NB4 (cell line): ENCODE results near the gene NALCN.

ENCODE experiments used
- CTCF ChIP-seq: IDR thresholded peaks from one replicate; pipeline ENCODE4 v1.5.1; 2012; ENCODE audit warnings: low read depth, low read length
- MYC ChIP-seq: IDR thresholded peaks from 2 replicates; pipeline ENCODE4 v1.6.1; 2011; ENCODE audit warnings: low read depth, low read length
- POLR2A ChIP-seq: IDR thresholded peaks from 2 replicates; pipeline ENCODE4 v1.6.1; 2011; ENCODE audit warnings: mild to moderate bottlenecking; ENCODE audit not compliant: insufficient read length; ENCODE audit errors: extremely low read depth

GRCh38 chr13:101406791-101407190 lies 9.5 kb downstream of the NALCN start:
- TF ChIP-seq CTCF (no peak), POLR2A (no peak), MYC (no peak)
